H1 (cell line): ENCODE results near the gene SCAMP4. TPM values are rescaled to one million over a fixed set of nuclear protein-coding genes. Genes with fewer than 3 reads are reported as not detected.

Experiments
- HDAC2 ChIP-seq, 2 experiments: fragments of 300-600 bp in 1 of 2; sonication (generic) in 1 of 2; IDR thresholded peaks; 2 replicates each; pipeline ENCODE4 v1.6.1; 2011 to 2012; ENCODE audit warnings: low read depth in 2 of 2, low read length in 2 of 2, mild to moderate bottlenecking in 2 of 2, moderate library complexity in 2 of 2, borderline replicate concordance in 1 of 2, inconsistent platforms in 1 of 2
- polyA plus RNA-seq, 7 experiments: library from polyadenylated mRNA; depleted of rRNA in 3 of 7; stranded (reverse) in 5 of 7; unstranded in 2 of 7; fragments of >200 nt in 5 of 7; fragments of 200-250 nt in 2 of 7; gene quantifications; 1 replicate in 5 of 7; 2 replicates in 1 of 7; 4 replicates in 1 of 7; pipeline versions ENCODE4 v1.2.1 to v1.2.3, GENCODE V29; 2011 to 2013; ENCODE audit warnings: missing spikeins in 2 of 7, mixed read lengths in 2 of 7
- total RNA-seq: library from RNA; stranded (reverse); fragmentation: NEBNext Ultra II Directional; extraction: Animal tissue kit (Norgen Biotek cat#: 25700); gene quantifications from 2 replicates; pipeline ENCODE4 v1.2.1, GENCODE V29; 2021

The SCAMP4 gene
- total and polyA plus RNA-seq, 2 of the 8 experiments (the other 6 are each of a cell fraction or from before 2014, with no cell fraction given): 17.1 to 61.4 TPM

GRCh38 chr19:1924320-1924961, 19.2 kb downstream of the SCAMP4 start (continued):
- TF ChIP-seq HDAC2 (IDR thresholded peaks at IDR 0.05; ENCODE audit: borderline replicate concordance in 1 of 2, low read depth in 2 of 2, low read length in 2 of 2): no peak
- TF ChIP-seq, all 59 proteins: peak for 0
